Karpas-422 (cell line): Measurements from ENCODE around the gene MAPKAP1. TPM values are rescaled to one million over a fixed set of nuclear protein-coding genes. Genes with fewer than 3 reads are reported as not detected.
A peak's percentile ranks its signal among the peaks of the same experiment; 100 is the strongest.

Experiments used
- DNase-seq: peaks from one replicate; pipeline ENCODE4 v3.0.0-alpha.2; 2015
- H2AFZ ChIP-seq: fragments of 200-600 bp; sonication (generic); 2 replicates; pipeline ENCODE4 v1.6.1; 2014; ENCODE audit warnings: antibody characterized with exemption, low read length, mixed read lengths
- H3K27ac ChIP-seq: fragments of 200-600 bp; sonication (generic); 2 replicates; pipeline ENCODE4 v1.5.1; 2014; ENCODE audit warnings: mild to moderate bottlenecking, low read length, moderate library complexity
- H3K27me3 ChIP-seq: fragments of 200-600 bp; sonication (generic); 2 replicates; pipeline ENCODE4 v1.6.1; 2014; ENCODE audit warnings: low read length, mixed read lengths
- H3K36me3 ChIP-seq: fragments of 200-600 bp; sonication (generic); 2 replicates; pipeline ENCODE4 v1.6.1; 2014; ENCODE audit warnings: low read length, mixed read lengths; ENCODE audit not compliant: insufficient read depth
- H3K4me1 ChIP-seq: fragments of 200-600 bp; sonication (generic); 2 replicates; pipeline ENCODE4 v1.6.1; 2014; ENCODE audit warnings: mild to moderate bottlenecking, low read length, mixed read lengths
- H3K4me2 ChIP-seq: fragments of 200-600 bp; sonication (generic); 2 replicates; pipeline ENCODE4 v1.6.1; 2014; ENCODE audit warnings: low read length, low read depth, mild to moderate bottlenecking; ENCODE audit not compliant: poor library complexity, severe bottlenecking
- H3K4me3 ChIP-seq: fragments of 200-600 bp; sonication (generic); 2 replicates; pipeline ENCODE4 v1.5.1; 2014; ENCODE audit warnings: mild to moderate bottlenecking, antibody characterized with exemption, low read length, mixed read lengths
- H3K79me2 ChIP-seq: fragments of 200-600 bp; sonication (generic); 2 replicates; pipeline ENCODE4 v1.6.1; 2014; ENCODE audit warnings: mild to moderate bottlenecking, low read length, mixed read lengths
- H3K9ac ChIP-seq: fragments of 200-600 bp; sonication (generic); 2 replicates; pipeline ENCODE4 v1.6.0; 2014; ENCODE audit warnings: low read length
- H3K9me2 ChIP-seq: fragments of 200-600 bp; sonication (generic), shearing (Covaris generic); replicated peaks from 2 replicates; pipeline ENCODE4 v1.6.0; 2014; ENCODE audit warnings: mild to moderate bottlenecking, low read length, moderate library complexity; ENCODE audit not compliant: insufficient read depth
- H3K9me3 ChIP-seq: fragments of 300-700, 200-600 bp; sonication (generic); 2 replicates; pipeline ENCODE4 v1.6.1; 2014; ENCODE audit warnings: low read length, mixed read lengths
- H4K20me1 ChIP-seq: fragments of 200-600 bp; sonication (generic); 2 replicates; pipeline ENCODE4 v1.6.1; 2014; ENCODE audit warnings: mild to moderate bottlenecking, antibody characterized with exemption, low read length, low read depth; ENCODE audit not compliant: insufficient read depth
- total RNA-seq: library from RNA; depleted of rRNA; stranded (reverse); fragments of >200 nt; shearing (Covaris generic); gene quantifications from 2 replicates; pipeline ENCODE4 v1.2.3, GENCODE V29; 2014; ENCODE audit warnings: low replicate concordance

The MAPKAP1 gene
- total RNA-seq, 1 experiment from 2014 or later: 62.8 TPM

DNA sequence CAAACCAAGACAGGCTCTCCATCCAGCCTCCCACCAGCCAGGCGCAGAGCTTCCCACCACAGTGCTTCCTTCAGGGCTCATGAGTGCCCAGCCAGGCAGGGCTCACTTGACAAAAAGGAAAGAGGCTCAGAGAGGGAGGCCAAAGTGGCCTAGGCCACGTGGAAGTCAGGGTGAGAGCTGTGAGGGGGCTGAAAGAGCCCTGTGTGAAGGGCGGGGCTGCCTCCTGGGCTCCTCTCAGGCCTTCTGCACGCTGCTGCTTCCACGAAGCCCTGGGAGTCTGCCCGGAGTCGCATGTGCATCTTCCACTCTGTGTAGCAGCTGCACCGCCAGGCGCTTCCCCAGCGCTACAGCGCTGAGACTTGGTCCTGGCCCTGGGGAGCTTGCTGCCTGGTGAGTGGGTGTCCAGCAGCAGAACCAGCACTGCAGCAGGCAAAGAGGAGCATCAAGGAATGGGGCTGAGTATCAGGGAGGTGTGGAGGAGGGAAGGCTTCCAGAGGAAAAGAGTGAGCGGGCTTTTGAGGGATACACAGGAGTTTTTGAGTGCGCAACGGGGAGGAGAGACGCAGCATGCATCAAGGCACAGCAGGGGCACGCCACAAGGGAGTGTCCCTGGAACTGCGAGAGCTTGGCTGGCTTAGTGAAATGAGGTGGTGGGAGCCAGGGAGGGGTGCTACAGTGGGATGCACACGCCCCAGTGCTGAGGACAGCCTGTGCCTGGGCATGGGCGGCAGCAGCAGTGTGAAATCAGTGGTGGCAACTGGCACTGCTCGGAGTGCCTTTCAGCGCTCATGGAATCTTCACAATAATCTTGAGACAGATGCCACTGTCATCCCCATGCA is 267.4 kb downstream of the MAPKAP1 start:
- H4K20me1 ChIP-seq: no peaks in the 10 kb centered on the region
- no peak overlapping the region for H3K9ac ChIP-seq
- no peak overlapping the region for H2AFZ ChIP-seq
- peaks cover 16% of the 10 kb centered on the region for H3K4me1 ChIP-seq
- no peak overlapping the region for H3K27ac ChIP-seq
- H3K4me3 ChIP-seq: no peak overlapping the region
- no peaks in the 10 kb centered on the region for H3K27me3 ChIP-seq
- no peaks in the 10 kb centered on the region for H3K79me2 ChIP-seq
- no peaks in the 10 kb centered on the region for H3K9me2 ChIP-seq
- no peak for DNase-seq
- H3K36me3 ChIP-seq: no peaks in the 10 kb centered on the region
- H3K4me2 ChIP-seq: no peak overlapping the region
- no peaks in the 10 kb centered on the region for H3K9me3 ChIP-seq

DNA sequence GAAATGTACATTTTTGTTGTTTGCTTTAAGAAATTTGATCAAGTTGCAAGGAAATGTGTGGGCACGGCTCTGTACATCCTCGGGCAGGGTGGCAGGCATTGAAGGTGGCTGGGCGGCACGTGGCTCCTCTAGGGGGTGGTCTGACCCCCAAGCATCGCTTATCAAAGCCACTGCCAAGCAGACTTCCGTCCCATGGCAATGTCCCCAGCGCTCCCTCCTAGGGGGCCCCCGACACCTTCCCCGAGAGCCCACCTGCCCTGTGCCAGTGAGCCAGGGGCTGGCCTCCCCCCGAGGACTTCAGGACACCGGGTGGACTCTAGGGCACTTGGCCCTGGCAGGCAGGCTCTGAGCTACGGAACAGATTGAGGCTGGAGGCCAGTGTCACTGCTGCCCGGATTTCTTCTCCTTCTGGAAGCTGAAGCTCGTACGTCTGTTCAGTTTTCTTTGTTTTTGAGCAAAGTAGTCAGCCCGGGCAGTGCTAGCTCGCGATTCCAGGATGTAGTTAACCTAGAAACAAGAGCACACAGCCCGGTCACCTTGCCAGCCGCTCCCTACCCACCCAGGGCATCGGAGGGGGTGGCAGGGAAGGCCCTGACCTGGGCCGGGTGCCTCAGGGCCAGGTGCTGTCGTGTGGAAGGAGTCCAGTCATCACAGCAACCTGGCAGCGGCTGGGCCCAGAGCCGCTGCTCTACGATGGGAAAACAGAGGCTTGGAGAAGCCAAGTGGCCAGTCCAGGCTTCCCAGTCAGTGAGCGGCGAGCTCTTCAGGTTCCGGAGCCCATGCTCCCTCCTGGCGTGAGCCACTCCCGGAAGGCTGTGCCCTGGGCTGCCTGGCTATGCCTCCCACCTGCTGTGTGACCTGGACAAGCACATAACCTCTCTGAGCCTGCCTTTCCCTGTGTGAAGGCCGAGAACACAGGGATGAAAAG is 268.2 kb downstream of the MAPKAP1 start:
- Histone ChIP-seq H3K9me2 (no peaks in the 10 kb centered on the region), H3K4me1 (peaks cover 16% of the 10 kb centered on the region), H3K4me3 (no peak overlapping the region), H3K79me2 (no peaks in the 10 kb centered on the region), H2AFZ (no peak overlapping the region), H3K27ac (no peak overlapping the region), H4K20me1 (no peaks in the 10 kb centered on the region), H3K4me2 (no peak overlapping the region), H3K36me3 (no peaks in the 10 kb centered on the region), H3K9me3 (no peaks in the 10 kb centered on the region), H3K27me3 (no peaks in the 10 kb centered on the region), H3K9ac (no peak overlapping the region)
- no peak for DNase-seq

DNA sequence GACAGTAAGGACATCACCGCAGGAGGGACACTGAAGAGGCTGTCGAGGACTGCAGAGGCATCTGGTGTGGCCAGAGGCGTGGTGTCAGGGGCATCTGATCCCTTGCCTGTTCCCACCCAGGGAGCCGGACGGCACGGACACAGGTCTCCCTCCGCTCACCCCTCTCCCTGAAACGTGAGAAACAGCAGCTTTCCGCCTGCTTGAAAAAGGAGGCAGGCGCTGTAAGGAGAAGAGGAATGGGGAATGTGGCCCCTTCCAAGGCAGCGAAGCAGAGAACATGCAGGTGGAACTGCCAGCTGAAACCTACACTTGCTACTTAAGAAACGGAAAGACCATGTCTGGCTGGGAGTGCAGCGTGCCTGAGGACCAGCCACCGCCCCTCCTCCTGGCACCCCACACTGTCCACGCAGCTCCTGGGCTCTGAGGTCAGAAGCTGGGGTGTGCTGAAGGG is 269.2 kb downstream of the MAPKAP1 start:
- Histone ChIP-seq H3K4me1 (peaks cover 16% of the 10 kb centered on the region), H3K36me3 (no peaks in the 10 kb centered on the region), H3K9me3 (no peaks in the 10 kb centered on the region), H3K4me2 (no peak overlapping the region), H3K27me3 (no peaks in the 10 kb centered on the region), H3K9me2 (no peaks in the 10 kb centered on the region), H2AFZ (no peak overlapping the region), H3K4me3 (no peak overlapping the region), H4K20me1 (no peaks in the 10 kb centered on the region), H3K79me2 (no peaks in the 10 kb centered on the region), H3K27ac (no peak overlapping the region), H3K9ac (no peak overlapping the region)
- DNase-seq: no peak

DNA sequence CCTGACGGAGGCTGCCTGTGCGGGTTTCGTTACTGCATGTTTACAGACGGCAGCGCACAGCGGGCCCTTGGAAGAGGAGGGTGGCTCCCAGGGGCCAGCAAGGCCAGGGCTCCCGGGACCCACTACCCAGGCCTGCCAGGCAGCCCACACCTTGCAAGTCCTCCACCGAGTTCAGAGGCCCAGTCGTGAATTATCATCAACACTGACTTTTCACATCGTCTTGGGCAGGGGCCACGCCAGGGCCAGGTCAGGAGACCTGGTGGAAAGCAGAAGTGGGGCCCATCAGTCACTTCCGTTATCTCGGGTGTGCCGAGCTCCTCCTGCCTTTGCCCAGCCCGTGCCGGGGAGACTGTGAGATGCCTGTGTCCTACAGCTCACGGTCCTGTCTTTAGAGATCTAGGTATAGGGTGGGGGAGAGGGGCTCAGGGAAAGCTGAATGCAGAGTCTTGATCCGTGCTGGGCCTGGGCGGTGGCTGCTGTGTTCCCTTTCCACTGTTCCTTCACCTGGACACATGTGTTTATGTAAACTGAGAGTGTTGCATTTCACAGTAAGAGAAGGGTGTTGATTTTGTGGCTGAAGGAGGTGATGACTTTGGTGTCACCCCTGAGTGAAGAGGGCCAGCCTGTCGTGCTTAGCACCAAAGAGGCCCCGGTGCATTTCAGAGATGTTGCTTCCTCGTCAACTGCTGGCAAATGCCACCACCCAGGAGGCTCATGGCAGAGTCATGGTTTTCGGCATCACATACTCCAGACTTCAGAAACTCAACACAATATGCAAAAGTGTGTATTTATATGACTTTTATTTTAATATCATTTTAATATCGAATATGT is 270.2 kb downstream of the MAPKAP1 start:
- peak; percentile 62 for DNase-seq
- H4K20me1 ChIP-seq: no peaks in the 10 kb centered on the region; the same call in 1 of the 2 replicates
- H3K27me3 ChIP-seq: no peaks in the 10 kb centered on the region
- peaks cover 16% of the 10 kb centered on the region for H3K4me1 ChIP-seq
- H3K4me3 ChIP-seq: no peak overlapping the region
- peak overlapping the region; percentile 45; the same call in 1 of the 2 replicates for H3K9ac ChIP-seq
- H3K79me2 ChIP-seq: no peaks in the 10 kb centered on the region
- H3K9me2 ChIP-seq: no peaks in the 10 kb centered on the region
- no peaks in the 10 kb centered on the region for H3K9me3 ChIP-seq
- H3K4me2 ChIP-seq: peak overlapping the region; percentile 37
- H3K36me3 ChIP-seq: no peaks in the 10 kb centered on the region
- no peak overlapping the region for H3K27ac ChIP-seq
- no peak overlapping the region for H2AFZ ChIP-seq

DNA sequence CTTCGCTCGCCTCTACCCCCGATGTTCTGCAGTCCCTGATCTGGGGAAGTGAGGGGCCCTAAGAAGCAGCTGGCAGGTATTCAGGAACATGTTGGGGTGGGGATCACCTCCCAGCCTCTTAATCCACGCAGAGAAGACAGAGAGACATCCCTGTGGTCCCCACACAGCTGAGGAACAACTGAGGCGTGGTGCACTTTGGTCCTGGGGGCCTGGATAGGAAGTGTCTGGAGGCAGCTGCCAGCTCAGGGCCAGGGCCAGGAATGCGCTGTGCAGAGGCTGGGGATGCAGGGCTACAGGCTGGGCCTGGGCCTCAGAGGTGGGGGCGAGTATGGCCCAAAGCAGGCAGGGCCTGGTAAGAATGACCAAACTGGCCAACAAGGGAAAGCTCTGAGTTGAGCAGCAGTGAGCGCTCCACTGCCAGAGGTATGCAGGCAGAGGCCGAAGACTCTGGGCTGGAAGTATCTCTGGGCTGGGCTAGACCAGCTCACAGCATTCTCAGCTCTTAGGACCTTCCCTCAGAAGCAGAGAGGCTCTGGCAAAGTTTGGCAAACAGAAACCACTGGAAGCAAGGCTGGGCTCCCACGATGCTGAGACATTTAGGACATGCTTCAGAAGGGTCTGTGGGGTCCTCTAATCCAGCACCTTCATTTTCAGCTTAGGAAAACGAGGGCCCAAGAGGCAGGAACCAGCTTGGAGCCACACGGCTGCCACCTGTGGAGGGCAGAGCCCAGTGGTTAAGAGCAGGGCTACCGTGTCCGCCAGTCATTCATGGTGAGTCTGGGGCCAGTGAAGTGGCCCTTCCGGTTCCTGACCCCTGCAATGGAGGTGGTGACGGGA is 271.0 kb downstream of the MAPKAP1 start:
- no peak for DNase-seq
- H3K9ac ChIP-seq: no peak overlapping the region
- H3K27ac ChIP-seq: no peak overlapping the region
- no peaks in the 10 kb centered on the region for H3K27me3 ChIP-seq
- no peaks in the 10 kb centered on the region for H3K79me2 ChIP-seq
- peaks cover 16% of the 10 kb centered on the region for H3K4me1 ChIP-seq
- H3K4me2 ChIP-seq: no peak overlapping the region
- H4K20me1 ChIP-seq: no peaks in the 10 kb centered on the region; the same call in 1 of the 2 replicates
- H2AFZ ChIP-seq: no peak overlapping the region
- no peaks in the 10 kb centered on the region for H3K36me3 ChIP-seq
- H3K4me3 ChIP-seq: no peak overlapping the region
- H3K9me2 ChIP-seq: no peaks in the 10 kb centered on the region
- H3K9me3 ChIP-seq: no peaks in the 10 kb centered on the region

GRCh38 chr9:125434986-125435775 is 271.8 kb downstream of the MAPKAP1 start:
- Histone ChIP-seq H3K27me3 (no peaks in the 10 kb centered on the region), H3K9ac (no peak overlapping the region), H3K9me3 (no peaks in the 10 kb centered on the region), H3K4me1 (peaks cover 16% of the 10 kb centered on the region), H2AFZ (no peak overlapping the region), H3K4me3 (no peak overlapping the region), H4K20me1 (no peaks in the 10 kb centered on the region; the same call in 1 of the 2 replicates), H3K9me2 (no peaks in the 10 kb centered on the region), H3K27ac (no peak overlapping the region), H3K36me3 (no peaks in the 10 kb centered on the region), H3K4me2 (no peak overlapping the region), H3K79me2 (no peaks in the 10 kb centered on the region)
- DNase-seq: no peak
